Naive thymus-derived CD8-positive, alpha-beta T cell (primary cell): Measurements from ENCODE around the gene SLC39A10. TPM values are rescaled to one million over a fixed set of nuclear protein-coding genes. Genes with fewer than 3 reads are reported as not detected.
A peak's percentile ranks its signal among the peaks of the same experiment; 100 is the strongest.

Experiments
- ATAC-seq, 2 donors: fragments of 150-1000 bp; cut with Tn5 transposase in 1 of 2; sonication (Bioruptor Pico), chemical (Tn5 transposase) in 1 of 2; 1 replicate in 1 of 2; 2 replicates in 1 of 2; pipeline ENCODE4 v1.10.0; 2021; ENCODE audit warnings: mild to moderate bottlenecking in 2 of 2, moderate library complexity in 2 of 2
- POLR2A ChIA-PET: fragments of 350-600 bp; sonication (Branson Sonifier 250); formaldehyde crosslinking; loops from one replicate; lab custom pipeline; 2021; ENCODE audit warnings: antibody characterized with exemption; lab: Charles Lee
- DNase-seq, 10 donors: peaks; one replicate each; pipeline versions ENCODE4 v3.0.0 to v3.0.0-alpha.2; 2020 to 2022
- H3K27ac Mint-ChIP-seq, 10 donors: one replicate each; pipeline ENCODE4 v1.8.0; 2020 to 2022; ENCODE audit warnings: mild to moderate bottlenecking in 10 of 10, mixed read lengths in 10 of 10, moderate library complexity in 4 of 10, inconsistent platforms in 1 of 10
- H3K27me3 Mint-ChIP-seq, 5 donors: one replicate each; pipeline ENCODE4 v1.8.0; 2021 to 2022; ENCODE audit warnings: mixed read lengths in 5 of 5
- H3K36me3 Mint-ChIP-seq, 3 donors: one replicate each; pipeline ENCODE4 v1.8.0; 2020 to 2022; ENCODE audit warnings: mixed read lengths in 3 of 3, mild to moderate bottlenecking in 2 of 3, inconsistent platforms in 1 of 3
- H3K4me1 Mint-ChIP-seq, 4 donors: one replicate each; pipeline ENCODE4 v1.8.0; 2021 to 2022; ENCODE audit warnings: mixed read lengths in 4 of 4
- H3K4me3 Mint-ChIP-seq, 10 donors: one replicate each; pipeline ENCODE4 v1.8.0; 2020 to 2022; ENCODE audit warnings: mild to moderate bottlenecking in 10 of 10, mixed read lengths in 10 of 10, moderate library complexity in 6 of 10, inconsistent platforms in 1 of 10
- H3K9me3 Mint-ChIP-seq, 9 donors: one replicate each; pipeline ENCODE4 v1.8.0; 2020 to 2022; ENCODE audit warnings: mixed read lengths in 9 of 9, mild to moderate bottlenecking in 3 of 9, inconsistent platforms in 1 of 9, moderate library complexity in 1 of 9
- polyA plus RNA-seq, 3 donors: library from polyadenylated mRNA; unstranded; fragments of 300-500 nt; fragmentation: Illumina TruSeq; gene quantifications; one replicate each; pipeline ENCODE4 v1.2.3, GENCODE V29; 2021
- total RNA-seq, 8 experiments: library from RNA in 2 of 8; stranded (reverse) in 2 of 8; gene quantifications; one replicate each; pipeline ENCODE4 v1.2.3 and lab custom pipeline; 2021 to 2026

The SLC39A10 gene
- total and polyA plus RNA-seq, 5 experiments from 2014 or later = 8.1 to 80.4 (median 14.6) TPM

- H3K27ac Mint-ChIP-seq = no peak overlapping the region
These were observed 49.3 kb downstream of the SLC39A10 start for GRCh38 chr2:195706161-195706900.

DNA sequence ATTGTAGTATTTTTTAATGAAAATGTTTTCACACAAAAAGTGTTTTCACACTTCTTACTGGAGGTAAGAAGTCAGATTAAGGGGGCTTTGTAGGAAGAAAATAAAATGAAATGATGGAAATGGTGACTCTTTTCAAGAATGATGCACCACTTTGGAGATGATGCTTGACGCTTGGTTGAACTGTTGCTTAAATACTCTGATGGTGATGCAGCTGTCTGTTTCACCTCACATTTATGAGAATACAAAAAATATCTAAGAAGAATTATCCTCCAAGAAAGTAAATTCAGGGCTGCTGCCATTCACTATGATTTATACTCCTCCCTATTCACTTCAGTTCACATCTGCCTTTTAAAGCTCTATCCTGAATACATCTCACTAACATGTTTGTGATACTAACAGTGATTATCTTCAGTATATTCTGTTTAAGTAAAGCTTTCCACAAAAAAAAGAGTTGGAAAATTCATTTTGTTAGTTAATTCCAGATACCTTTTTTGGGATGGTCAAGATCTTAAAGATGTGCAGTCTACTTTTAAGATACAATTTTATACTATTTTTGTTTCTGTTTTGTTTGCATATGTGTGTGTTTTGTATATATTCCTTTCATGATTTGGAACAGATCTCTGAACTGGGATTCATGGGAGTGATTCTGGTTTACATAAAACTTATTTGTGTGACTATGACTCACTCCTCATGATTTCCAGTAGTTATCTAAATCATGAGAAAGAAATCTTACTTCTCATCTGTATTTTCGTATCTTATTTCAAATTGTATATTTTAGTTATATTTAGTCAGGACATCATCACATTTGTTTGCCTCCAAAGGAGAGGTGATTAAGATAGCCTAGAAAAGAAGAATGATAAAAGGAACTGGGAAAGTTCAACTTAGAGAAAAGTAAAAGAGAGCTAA lies 53.1 kb downstream of the SLC39A10 start:
- Mint-ChIP-seq H3K4me3 (no peak overlapping the region), H3K9me3 (no peaks in the 10 kb centered on the region), H3K27me3 (no peaks in the 10 kb centered on the region), H3K27ac (peak overlapping the region in 4 of 10 donors; percentile 4 to 50 (median 5)), H3K36me3 (peaks cover 19 to 78% (median 49%) of the 10 kb centered on the region in 3 donors), H3K4me1 (peaks cover 0 to 12% (median 4%) of the 10 kb centered on the region in 4 donors)
- no peak for DNase-seq
- POLR2A ChIA-PET = no interaction called here
- ATAC-seq = no peak

More at GRCh38 chr2:195706161-195706900, 49.3 kb downstream of the SLC39A10 start:
- Mint-ChIP-seq H3K4me3 (no peak overlapping the region), H3K27me3 (no peaks in the 10 kb centered on the region), H3K4me1 (peaks cover 8 to 20% (median 10%) of the 10 kb centered on the region in 4 donors), H3K9me3 (peaks cover 0 to 8% (median 1%) of the 10 kb centered on the region in 9 donors), H3K36me3 (peaks cover 16 to 79% (median 50%) of the 10 kb centered on the region in 3 donors)
- POLR2A ChIA-PET = interaction anchor here (0.6 kb wide), 1 partner anchor 779 kb away, joined by 3 read pairs; no protein-coding TSS in a partner anchor
- ATAC-seq = no peak
- DNase-seq = no peak

GRCh38 chr2:195711478-195711877 lies 54.5 kb downstream of the SLC39A10 start:
- ATAC-seq (no peak), DNase-seq (no peak)
- POLR2A ChIA-PET = no interaction called here
- Mint-ChIP-seq H3K9me3 (no peaks in the 10 kb centered on the region), H3K4me3 (no peak overlapping the region), H3K27ac (peak overlapping the region in 1 of 10 donors; percentile 31), H3K27me3 (no peaks in the 10 kb centered on the region), H3K4me1 (peaks cover 0 to 11% (median 4%) of the 10 kb centered on the region in 4 donors), H3K36me3 (peaks cover 25 to 83% (median 60%) of the 10 kb centered on the region in 3 donors)

GRCh38 chr2:195716466-195716865 lies 59.4 kb downstream of the SLC39A10 start:
- DNase-seq (no peak), ATAC-seq (no peak)
- H3K27ac Mint-ChIP-seq = no peak overlapping the region
- peaks cover 4 to 12% (median 8%) of the 10 kb centered on the region in 4 donors for H3K4me1 Mint-ChIP-seq
- no peak overlapping the region for H3K4me3 Mint-ChIP-seq
- POLR2A ChIA-PET = no interaction called here
- H3K9me3 Mint-ChIP-seq = no peaks in the 10 kb centered on the region
- no peaks in the 10 kb centered on the region for H3K27me3 Mint-ChIP-seq
- H3K36me3 Mint-ChIP-seq = peaks cover 32 to 87% (median 66%) of the 10 kb centered on the region in 3 donors

DNA sequence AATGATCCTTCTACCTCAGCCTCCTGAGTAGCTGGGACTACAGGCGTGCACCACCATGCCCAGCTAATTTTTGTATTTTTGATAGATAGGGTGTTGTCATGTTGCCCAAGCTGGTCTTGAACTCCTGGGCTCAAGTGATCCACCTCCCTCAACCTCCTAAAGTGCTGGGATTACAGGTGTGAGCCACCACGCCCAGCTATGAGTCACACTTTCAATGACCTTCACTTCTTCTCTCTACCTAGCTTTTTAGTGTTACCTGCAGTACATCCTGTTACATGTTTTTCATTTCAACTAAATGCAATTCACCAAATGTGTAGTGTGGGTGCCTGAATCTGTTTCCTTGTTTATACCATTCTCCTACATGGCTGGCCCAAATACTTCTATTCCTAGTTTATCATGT lies 64.0 kb downstream of the SLC39A10 start:
- peaks cover 18 to 88% (median 73%) of the 10 kb centered on the region in 3 donors for H3K36me3 Mint-ChIP-seq
- no peak for ATAC-seq

GRCh38 chr2:195722075-195722474 lies 65.0 kb downstream of the SLC39A10 start:
- DNase-seq = no peak
- Mint-ChIP-seq H3K9me3 (no peaks in the 10 kb centered on the region), H3K36me3 (peaks cover 11 to 87% (median 69%) of the 10 kb centered on the region in 3 donors), H3K27ac (peak overlapping the region in 1 of 10 donors; percentile 63), H3K4me3 (no peak overlapping the region), H3K4me1 (peaks cover 0 to 11% (median 7%) of the 10 kb centered on the region in 4 donors), H3K27me3 (no peaks in the 10 kb centered on the region)
- POLR2A ChIA-PET = no interaction called here
- ATAC-seq = no peak

More for the DNA sequence above, 64.0 kb downstream of the SLC39A10 start:
- peak overlapping the region in 2 of 10 donors; percentile 1 to 10 for H3K27ac Mint-ChIP-seq
- no peaks in the 10 kb centered on the region for H3K27me3 Mint-ChIP-seq
- POLR2A ChIA-PET = no interaction called here
- H3K4me1 Mint-ChIP-seq = peaks cover 0 to 11% (median 7%) of the 10 kb centered on the region in 4 donors
- H3K9me3 Mint-ChIP-seq = no peaks in the 10 kb centered on the region
- no peak for DNase-seq
- no peak overlapping the region for H3K4me3 Mint-ChIP-seq

GRCh38 chr2:195727106-195727505 lies 70.1 kb downstream of the SLC39A10 start:
- Mint-ChIP-seq H3K27me3 (no peaks in the 10 kb centered on the region), H3K36me3 (peaks cover 28 to 88% (median 81%) of the 10 kb centered on the region in 3 donors), H3K9me3 (peaks cover 0 to 4% (median 0%) of the 10 kb centered on the region in 9 donors), H3K27ac (peak overlapping the region in 1 of 10 donors; percentile 17), H3K4me1 (peaks cover 0 to 4% (median 0%) of the 10 kb centered on the region in 4 donors), H3K4me3 (no peak overlapping the region)
- POLR2A ChIA-PET = no interaction called here
- ATAC-seq (no peak), DNase-seq (no peak)

DNA sequence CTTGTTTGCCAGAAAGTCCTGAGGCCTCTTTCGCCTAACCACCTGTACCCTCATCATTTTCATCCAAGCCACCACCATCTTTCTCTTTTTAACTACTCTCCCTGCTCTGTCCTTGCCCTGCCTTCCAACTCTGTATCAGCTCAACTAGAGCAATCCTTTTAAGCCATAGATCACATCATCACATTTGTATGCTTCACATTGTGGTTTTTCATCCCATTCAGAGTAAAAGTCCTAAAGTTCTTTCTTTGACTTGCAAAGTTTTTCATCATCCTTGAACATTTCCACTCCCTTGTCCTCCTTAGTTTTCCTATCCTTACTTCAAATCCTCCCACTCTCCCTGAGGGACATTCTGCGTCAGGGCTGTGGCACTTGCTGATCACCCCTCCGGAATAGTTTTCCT lies 73.9 kb downstream of the SLC39A10 start:
- no peak for ATAC-seq
- Mint-ChIP-seq H3K4me1 (peaks cover 0 to 6% (median under 1%) of the 10 kb centered on the region in 4 donors), H3K27me3 (no peaks in the 10 kb centered on the region), H3K9me3 (peaks cover 0 to 4% (median 0%) of the 10 kb centered on the region in 9 donors), H3K27ac (peak overlapping the region in 1 of 10 donors; percentile 17), H3K4me3 (no peak overlapping the region), H3K36me3 (peaks cover 37 to 91% (median 76%) of the 10 kb centered on the region in 3 donors)
- no peak for DNase-seq
- POLR2A ChIA-PET = no interaction called here

GRCh38 chr2:195732574-195732973 lies 75.5 kb downstream of the SLC39A10 start:
- Mint-ChIP-seq H3K36me3 (peaks cover 42 to 85% (median 74%) of the 10 kb centered on the region in 3 donors), H3K27ac (peak overlapping the region in 1 of 10 donors; percentile 11), H3K4me1 (peaks cover 0 to 6% (median under 1%) of the 10 kb centered on the region in 4 donors), H3K4me3 (no peak overlapping the region), H3K27me3 (no peaks in the 10 kb centered on the region), H3K9me3 (peaks cover 0 to 4% (median 0%) of the 10 kb centered on the region in 9 donors)
- DNase-seq (no peak), ATAC-seq (no peak)
- POLR2A ChIA-PET = no interaction called here

DNA sequence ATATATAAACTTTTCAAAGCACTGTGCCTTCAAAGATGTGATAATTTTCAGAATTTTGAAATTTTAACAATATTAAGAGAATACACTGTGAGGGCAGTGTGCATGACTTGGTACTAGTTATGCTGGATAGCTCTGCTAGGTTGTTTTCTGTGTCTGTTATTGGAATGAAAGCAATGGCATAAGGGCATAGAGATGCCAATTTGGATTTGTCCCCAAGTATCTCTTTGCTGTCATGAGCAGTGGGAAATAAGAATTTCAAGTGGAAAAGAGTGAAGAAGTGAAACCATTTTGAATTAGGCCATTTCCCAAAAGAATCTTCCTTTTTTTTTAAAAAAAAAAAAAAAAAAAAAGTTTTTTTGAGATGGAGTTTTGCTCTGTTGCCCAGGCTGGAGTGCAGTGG lies 76.8 kb downstream of the SLC39A10 start:
- DNase-seq (no peak), ATAC-seq (no peak)
- H3K27me3 Mint-ChIP-seq = no peaks in the 10 kb centered on the region
- H3K27ac Mint-ChIP-seq = peak overlapping the region in 1 of 10 donors; percentile 48
- H3K9me3 Mint-ChIP-seq = peaks cover 0 to 4% (median 0%) of the 10 kb centered on the region in 9 donors
- peaks cover 0 to 6% (median under 1%) of the 10 kb centered on the region in 4 donors for H3K4me1 Mint-ChIP-seq
- POLR2A ChIA-PET = no interaction called here
- H3K36me3 Mint-ChIP-seq = peaks cover 44 to 87% (median 78%) of the 10 kb centered on the region in 3 donors
- H3K4me3 Mint-ChIP-seq = no peak overlapping the region

GRCh38 chr2:195734395-195734794 lies 77.4 kb downstream of the SLC39A10 start:
- DNase-seq (no peak), ATAC-seq (no peak)
- Mint-ChIP-seq H3K27ac (no peak overlapping the region), H3K9me3 (peaks cover 0 to 4% (median 0%) of the 10 kb centered on the region in 9 donors), H3K4me3 (no peak overlapping the region), H3K4me1 (peaks cover 0 to 6% (median under 1%) of the 10 kb centered on the region in 4 donors), H3K36me3 (peaks cover 46 to 87% (median 79%) of the 10 kb centered on the region in 3 donors), H3K27me3 (no peaks in the 10 kb centered on the region)
- POLR2A ChIA-PET = no interaction called here

DNA sequence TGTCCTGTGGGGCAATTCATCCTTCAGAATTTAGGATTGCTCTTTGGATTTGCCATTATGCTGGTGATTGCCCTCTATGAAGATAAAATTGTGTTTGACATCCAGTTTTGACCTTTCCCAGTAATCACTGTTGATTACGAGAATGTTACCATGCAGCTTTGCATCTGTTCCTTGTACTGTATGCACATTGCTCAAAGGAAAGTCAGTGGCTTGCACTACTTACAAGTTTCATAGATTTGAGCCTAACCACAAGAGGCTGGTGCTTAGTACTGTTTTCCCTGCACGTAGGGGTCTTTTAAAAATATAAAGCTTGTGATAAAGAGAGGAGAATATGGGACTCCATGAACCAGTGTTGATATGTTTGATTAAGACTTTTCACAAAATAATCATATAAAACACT lies 77.9 kb downstream of the SLC39A10 start:
- DNase-seq = no peak
- H3K4me3 Mint-ChIP-seq = no peak overlapping the region
- H3K27me3 Mint-ChIP-seq = no peaks in the 10 kb centered on the region
- peaks cover 0 to 6% (median under 1%) of the 10 kb centered on the region in 4 donors for H3K4me1 Mint-ChIP-seq
- POLR2A ChIA-PET = no interaction called here
- no peak overlapping the region for H3K27ac Mint-ChIP-seq
- H3K36me3 Mint-ChIP-seq = peaks cover 43 to 87% (median 80%) of the 10 kb centered on the region in 3 donors
- H3K9me3 Mint-ChIP-seq = peaks cover 0 to 4% (median 0%) of the 10 kb centered on the region in 9 donors
- ATAC-seq = no peak
